GM18520 (cell line): ENCODE measurements around the gene GRB10.
"Not testable (repeated sequence)": the region's sequence is repeated elsewhere in the genome, so short reads cannot be mapped to it uniquely, and the experiment has no call there.

Experiments
- ATAC-seq: cut with Tn5 transposase; IDR thresholded peaks from one replicate; pipeline ENCODE4 v1.9.1; 2021; ENCODE audit not compliant: unreplicated experiment

Gene GRB10

GRCh38 chr7:50745835-50746234 lies 36.9 kb downstream of the GRB10 start:
- ATAC-seq: no peak

- ATAC-seq: no peak
Observed at GRCh38 chr7:50745336-50745735, 37.4 kb downstream of the GRB10 start.

GRCh38 chr7:50743893-50744292 lies 38.8 kb downstream of the GRB10 start:
- no peak for ATAC-seq

DNA sequence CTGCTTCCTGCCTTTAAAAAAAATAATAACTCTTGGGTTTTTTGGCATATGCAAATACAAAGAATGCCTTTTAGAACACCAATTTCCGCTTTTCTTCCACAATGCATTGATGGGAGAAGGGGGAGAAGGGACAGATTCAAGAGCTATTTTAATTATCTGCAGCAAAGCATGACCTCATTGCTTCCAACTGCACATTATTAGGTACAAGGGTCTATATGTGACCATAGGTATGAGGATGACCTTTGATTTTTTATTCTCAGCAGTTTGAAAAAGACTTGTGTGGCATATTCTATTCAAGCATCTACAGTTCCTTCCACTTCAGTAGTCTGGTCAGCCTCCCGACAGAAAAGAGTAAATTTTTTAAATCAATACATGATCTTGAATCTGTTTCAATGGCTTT lies 39.7 kb downstream of the GRB10 start:
- no peak for ATAC-seq

GRCh38 chr7:50742401-50742800 lies 40.3 kb downstream of the GRB10 start:
- ATAC-seq: no peak

GRCh38 chr7:50739744-50740435 lies 42.8 kb downstream of the GRB10 start:
- no peak for ATAC-seq

DNA sequence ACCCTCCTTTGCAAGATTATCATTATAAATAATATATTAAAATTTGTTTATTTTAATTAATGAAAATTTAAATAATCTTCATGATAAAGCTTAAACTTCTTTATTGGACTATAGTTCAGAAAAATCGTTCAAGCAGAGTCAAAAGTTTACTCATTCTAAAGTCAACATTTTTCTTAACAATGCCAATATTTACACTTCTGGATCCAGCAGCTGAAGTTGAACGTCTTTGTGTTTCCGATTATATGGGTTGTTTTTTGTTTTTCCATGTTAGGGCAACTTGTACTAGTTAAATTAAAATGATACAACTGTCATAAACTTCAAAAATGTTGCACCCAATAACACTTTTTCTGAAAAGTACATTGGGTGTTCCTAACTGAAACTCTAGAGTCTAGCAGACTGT lies 43.8 kb downstream of the GRB10 start:
- ATAC-seq: no peak

DNA sequence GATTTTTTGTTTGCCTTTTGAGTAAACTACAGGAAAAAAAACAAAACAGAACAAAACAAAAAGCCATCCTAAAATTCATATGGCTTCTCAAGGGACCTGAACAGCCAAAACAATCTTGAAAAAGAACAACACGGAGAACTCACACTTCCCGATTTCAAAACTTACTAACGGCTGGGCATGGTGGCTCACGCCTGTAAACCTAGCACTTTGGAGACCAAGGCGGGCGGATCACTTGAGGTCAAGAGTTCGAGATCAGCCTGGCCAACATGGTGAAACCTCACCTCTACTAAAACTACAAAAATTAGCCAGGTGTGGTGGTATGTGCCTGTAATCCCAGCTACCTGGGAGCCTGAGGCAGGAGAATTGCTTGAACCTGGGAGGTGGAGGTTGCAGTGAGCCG lies 46.9 kb downstream of the GRB10 start:
- not testable (repeated sequence) for ATAC-seq

- no peak for ATAC-seq
Observed at GRCh38 chr7:50735333-50735732, 47.4 kb downstream of the GRB10 start.

DNA sequence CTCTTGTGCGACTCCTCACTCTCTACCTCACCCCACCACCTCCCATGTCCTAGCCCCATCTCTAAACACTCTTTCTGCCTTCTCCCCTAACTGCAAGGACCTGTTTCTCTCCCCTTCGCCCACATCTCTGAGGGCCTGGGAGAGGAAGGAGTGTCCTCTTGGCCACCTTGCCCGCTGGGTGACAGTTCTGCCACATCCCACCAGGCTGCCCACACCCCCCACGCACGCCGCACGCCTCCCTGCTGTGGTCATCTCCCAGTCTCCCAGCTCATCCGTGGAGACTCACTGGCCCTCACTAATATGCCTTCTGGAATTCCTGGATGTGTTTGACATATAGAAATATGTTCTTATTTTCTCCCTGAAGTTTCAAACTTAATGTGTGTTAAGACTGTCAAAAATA lies 48.5 kb downstream of the GRB10 start:
- ATAC-seq: no peak

GRCh38 chr7:50733552-50733951 lies 49.1 kb downstream of the GRB10 start:
- no peak for ATAC-seq

- no peak for ATAC-seq
Observed at GRCh38 chr7:50731703-50732582, 50.8 kb downstream of the GRB10 start.

DNA sequence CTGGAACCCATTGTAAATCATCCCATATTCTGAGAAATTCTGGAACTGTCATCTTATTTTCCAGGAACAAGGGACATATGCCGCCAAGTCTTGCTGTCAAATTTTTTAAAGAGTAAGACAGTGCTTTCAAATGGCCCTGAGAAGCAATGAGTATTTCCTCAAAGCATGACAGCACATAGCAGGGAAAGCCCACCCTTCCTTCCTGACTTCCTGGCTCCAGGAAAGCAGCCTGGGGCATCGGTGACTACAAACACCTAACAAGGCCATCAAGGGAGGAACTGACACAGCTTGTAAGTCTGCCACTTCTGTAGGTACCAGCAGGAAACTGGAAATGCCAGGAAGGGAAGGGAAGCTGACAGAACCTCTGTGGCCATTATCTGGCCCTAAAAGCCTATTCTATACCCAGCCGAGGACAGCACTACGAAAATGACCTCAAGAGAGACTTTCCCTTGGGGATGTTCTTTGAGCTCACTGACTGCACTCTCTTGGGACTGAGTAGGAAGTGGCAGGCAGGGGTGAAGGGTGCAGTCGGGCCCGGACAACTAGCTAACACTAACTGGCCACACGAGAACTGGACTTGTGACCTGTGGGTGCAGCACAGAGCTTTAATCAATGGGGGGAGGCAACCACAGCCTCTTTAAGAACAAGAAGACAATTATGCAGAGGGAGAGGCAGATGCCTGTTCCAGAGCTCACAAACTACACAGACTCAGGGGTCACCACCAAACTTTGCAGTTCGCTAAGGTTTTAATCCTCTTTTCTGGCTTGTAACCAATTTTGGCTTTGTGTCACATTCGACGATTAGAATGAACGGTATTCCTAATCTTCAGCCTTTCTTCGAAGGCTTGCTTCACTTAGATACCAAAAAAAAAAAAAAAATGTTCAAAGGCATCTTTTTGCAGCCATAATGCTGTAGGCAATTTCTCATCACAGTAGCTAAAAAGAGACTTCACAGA lies 52.0 kb downstream of the GRB10 start:
- no peak for ATAC-seq

GRCh38 chr7:50729962-50730361 lies 52.7 kb downstream of the GRB10 start:
- no peak for ATAC-seq

GRCh38 chr7:50728184-50728583 lies 54.5 kb downstream of the GRB10 start:
- no peak for ATAC-seq

GRCh38 chr7:50727711-50728110 lies 55.0 kb downstream of the GRB10 start:
- no peak for ATAC-seq

- ATAC-seq: no peak
Observed at GRCh38 chr7:50727072-50727471, 55.6 kb downstream of the GRB10 start.

DNA sequence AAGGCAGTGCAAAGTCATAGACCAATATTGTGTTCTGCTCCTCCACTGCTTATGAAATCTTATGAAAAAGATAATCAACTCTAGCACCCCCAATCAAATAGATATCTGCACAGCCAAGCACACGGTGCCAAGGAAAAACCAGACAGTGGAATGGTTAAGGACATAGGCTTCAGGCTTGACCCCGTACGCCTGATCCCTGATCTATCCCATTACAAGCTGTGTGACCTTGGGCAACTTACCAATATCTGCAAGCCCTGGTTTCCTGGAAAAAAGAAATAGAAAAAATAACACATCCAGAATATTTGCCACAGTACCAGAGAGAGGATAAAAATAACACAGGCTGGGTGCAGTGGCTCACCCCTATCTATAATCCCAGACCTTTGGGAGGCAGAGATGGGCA lies 56.9 kb downstream of the GRB10 start:
- no peak for ATAC-seq

- ATAC-seq: no peak
Observed at GRCh38 chr7:50724526-50725520, 57.9 kb downstream of the GRB10 start.

DNA sequence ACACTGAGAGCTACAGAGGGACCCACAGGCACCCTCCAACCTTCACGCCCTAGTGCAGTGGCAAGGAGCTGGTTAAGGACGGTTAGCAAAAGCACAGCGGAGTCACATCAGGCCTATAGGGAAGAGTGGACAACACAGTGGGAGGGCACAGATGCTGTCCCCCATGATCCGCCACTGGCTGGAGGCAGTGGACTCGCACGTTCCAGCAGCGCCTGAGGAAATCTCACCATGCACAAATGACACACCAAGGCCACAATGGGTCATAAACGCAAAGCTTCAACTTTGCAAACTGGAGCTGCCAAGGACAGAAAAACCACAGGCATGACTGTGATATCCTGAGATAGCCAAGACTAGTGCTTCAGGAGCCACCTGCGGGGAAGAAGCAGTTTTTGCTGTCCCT lies 58.8 kb downstream of the GRB10 start:
- no peak for ATAC-seq
